Osteoblast (primary cell): ENCODE data around the gene TTC7B. TPM values are rescaled to one million over a fixed set of nuclear protein-coding genes. Genes with fewer than 3 reads are reported as not detected.

Source experiments
- DNase-seq: peaks from one replicate; pipeline ENCODE4 v3.0.0; 2011; ENCODE audit warnings: low spot score, mixed read lengths; ENCODE audit not compliant: insufficient read length; ENCODE audit errors: missing footprints
- H2AFZ ChIP-seq: 2 replicates; pipeline ENCODE4 v1.6.0; 2011; ENCODE audit warnings: mild to moderate bottlenecking, low read length
- H3K27ac ChIP-seq: 2 replicates; pipeline ENCODE4 v1.5.1; 2011; ENCODE audit warnings: mild to moderate bottlenecking, low read depth, low read length, moderate library complexity
- H3K27me3 ChIP-seq: 2 replicates; pipeline ENCODE4 v1.6.0; 2012; ENCODE audit warnings: mild to moderate bottlenecking, control low read depth, inconsistent platforms, low read length, moderate library complexity; ENCODE audit not compliant: insufficient read depth
- H3K36me3 ChIP-seq: 2 replicates; pipeline ENCODE4 v1.5.1; 2011; ENCODE audit warnings: mild to moderate bottlenecking, low read length, control low read depth, moderate library complexity; ENCODE audit not compliant: insufficient read depth
- H3K4me1 ChIP-seq: 2 replicates; pipeline ENCODE4 v1.5.1; 2011; ENCODE audit warnings: mild to moderate bottlenecking, low read length, control low read depth, moderate library complexity; ENCODE audit not compliant: insufficient read depth
- H3K4me2 ChIP-seq: 2 replicates; pipeline ENCODE4 v1.6.0; 2011; ENCODE audit warnings: mild to moderate bottlenecking, low read length; ENCODE audit not compliant: insufficient read depth
- H3K4me3 ChIP-seq: fragments of 200-600 bp; sonication (generic); 3 replicates; pipeline ENCODE4 v1.5.1; 2012; ENCODE audit warnings: mild to moderate bottlenecking, low read length, inconsistent platforms; ENCODE audit not compliant: insufficient read depth
- H3K79me2 ChIP-seq: 2 replicates; pipeline ENCODE4 v1.6.0; 2012; ENCODE audit warnings: mild to moderate bottlenecking, low read length, control low read depth, inconsistent platforms; ENCODE audit not compliant: insufficient read depth
- H3K9me3 ChIP-seq: 2 replicates; pipeline ENCODE4 v1.5.1; 2011; ENCODE audit warnings: low read depth, low read length, control low read depth
- H4K20me1 ChIP-seq: 2 replicates; pipeline ENCODE4 v1.6.0; 2012; ENCODE audit warnings: mild to moderate bottlenecking, low read length, control low read depth; ENCODE audit not compliant: insufficient read depth
- total RNA-seq: library from RNA; depleted of rRNA; stranded (reverse); fragments of >200 nt; gene quantifications from 2 replicates; pipeline ENCODE4 v1.2.3, GENCODE V29; 2012
- TF ChIP-seq, protein P1 (sequence below): IDR thresholded peaks from 2 replicates; pipeline ENCODE4 v1.5.1; 2011; ENCODE audit warnings: mild to moderate bottlenecking, low read depth, low read length, moderate library complexity; ENCODE audit errors: extremely low read depth

TTC7B gene
- total RNA-seq, 1 donor = 14.5 TPM

DNA sequence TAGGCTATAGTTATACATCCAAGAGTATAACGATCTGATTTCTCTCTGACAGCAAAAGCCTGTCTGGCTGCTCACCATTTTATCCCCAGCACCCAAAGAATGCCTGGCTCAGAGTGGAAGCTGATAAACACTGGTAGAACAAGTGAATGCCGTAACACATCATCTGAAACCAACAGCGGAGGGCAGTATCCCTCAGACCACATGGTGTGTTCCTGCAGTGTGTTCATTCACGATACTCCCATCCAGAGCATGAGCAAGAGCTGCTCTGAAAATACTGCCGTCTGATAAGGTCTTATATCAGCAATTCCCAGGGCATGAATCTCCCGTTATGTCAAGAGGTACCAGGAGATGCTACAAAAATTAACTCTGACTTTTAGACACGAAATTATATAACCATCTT, 95.9 kb downstream of the TTC7B start:
- Histone ChIP-seq H3K4me3 (no peak overlapping the region), H3K4me2 (no peak overlapping the region), H3K4me1 (peaks cover 5% of the 10 kb centered on the region), H3K79me2 (no peaks in the 10 kb centered on the region), H3K9me3 (no peaks in the 10 kb centered on the region), H3K27me3 (no peaks in the 10 kb centered on the region), H2AFZ (no peak overlapping the region), H4K20me1 (peaks cover 3% of the 10 kb centered on the region), H3K27ac (no peak overlapping the region), H3K36me3 (no peaks in the 10 kb centered on the region)
- DNase-seq = no peak
- TF ChIP-seq, protein P1, sequence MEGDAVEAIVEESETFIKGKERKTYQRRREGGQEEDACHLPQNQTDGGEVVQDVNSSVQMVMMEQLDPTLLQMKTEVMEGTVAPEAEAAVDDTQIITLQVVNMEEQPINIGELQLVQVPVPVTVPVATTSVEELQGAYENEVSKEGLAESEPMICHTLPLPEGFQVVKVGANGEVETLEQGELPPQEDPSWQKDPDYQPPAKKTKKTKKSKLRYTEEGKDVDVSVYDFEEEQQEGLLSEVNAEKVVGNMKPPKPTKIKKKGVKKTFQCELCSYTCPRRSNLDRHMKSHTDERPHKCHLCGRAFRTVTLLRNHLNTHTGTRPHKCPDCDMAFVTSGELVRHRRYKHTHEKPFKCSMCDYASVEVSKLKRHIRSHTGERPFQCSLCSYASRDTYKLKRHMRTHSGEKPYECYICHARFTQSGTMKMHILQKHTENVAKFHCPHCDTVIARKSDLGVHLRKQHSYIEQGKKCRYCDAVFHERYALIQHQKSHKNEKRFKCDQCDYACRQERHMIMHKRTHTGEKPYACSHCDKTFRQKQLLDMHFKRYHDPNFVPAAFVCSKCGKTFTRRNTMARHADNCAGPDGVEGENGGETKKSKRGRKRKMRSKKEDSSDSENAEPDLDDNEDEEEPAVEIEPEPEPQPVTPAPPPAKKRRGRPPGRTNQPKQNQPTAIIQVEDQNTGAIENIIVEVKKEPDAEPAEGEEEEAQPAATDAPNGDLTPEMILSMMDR = no peak

DNA sequence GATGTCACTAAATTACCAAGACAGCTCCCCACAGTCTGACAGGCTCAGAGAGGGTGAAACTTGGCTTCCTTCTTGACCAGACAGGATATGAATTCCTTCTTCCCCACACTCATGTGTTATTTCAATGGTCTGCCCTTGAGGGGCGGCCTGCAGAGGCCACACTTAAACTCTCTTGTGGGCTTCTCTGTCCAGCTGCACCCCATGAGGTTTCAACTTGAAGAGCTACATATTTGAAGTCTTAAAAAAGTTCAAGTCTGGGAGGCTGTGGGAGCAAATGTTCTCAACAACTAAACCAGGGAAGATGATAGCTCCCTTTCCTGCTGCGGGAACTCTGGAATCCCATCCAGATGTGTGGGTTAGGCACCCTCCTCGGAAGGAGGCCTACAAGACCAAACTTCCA, 98.3 kb downstream of the TTC7B start:
- peak; percentile 83 for DNase-seq
- H3K9me3 ChIP-seq = no peaks in the 10 kb centered on the region
- peaks cover 4% of the 10 kb centered on the region for H3K36me3 ChIP-seq
- H2AFZ ChIP-seq = no peak overlapping the region
- no peaks in the 10 kb centered on the region for H3K27me3 ChIP-seq
- no peak overlapping the region for H3K27ac ChIP-seq
- no peaks in the 10 kb centered on the region for H3K79me2 ChIP-seq
- no peak overlapping the region for H3K4me3 ChIP-seq
- TF ChIP-seq, protein P1 = no peak
- peaks cover 3% of the 10 kb centered on the region for H4K20me1 ChIP-seq
- H3K4me1 ChIP-seq = peaks cover 5% of the 10 kb centered on the region
- H3K4me2 ChIP-seq = no peak overlapping the region

DNA sequence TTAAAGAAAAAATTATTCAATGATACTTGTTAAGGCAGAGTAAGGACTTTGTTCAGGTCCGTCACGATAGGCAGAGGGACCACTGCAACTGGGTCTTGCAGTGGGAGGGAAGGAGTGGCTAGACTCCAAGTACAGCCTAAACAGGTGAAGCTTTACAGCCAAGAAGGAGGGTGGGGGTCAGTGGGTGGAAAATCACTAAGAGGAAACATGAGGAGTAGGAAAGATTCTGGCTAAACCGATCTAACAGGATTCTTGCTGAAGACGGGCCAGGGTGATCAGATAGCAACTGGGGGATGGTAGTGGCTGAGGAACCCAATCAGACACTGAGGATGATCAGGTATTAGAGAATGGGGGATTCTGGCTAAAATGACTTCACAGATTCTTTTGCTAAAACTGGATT, 100.2 kb downstream of the TTC7B start:
- Histone ChIP-seq H4K20me1 (peaks cover 3% of the 10 kb centered on the region), H3K79me2 (no peaks in the 10 kb centered on the region), H3K4me2 (no peak overlapping the region), H3K9me3 (no peaks in the 10 kb centered on the region), H3K36me3 (peaks cover 4% of the 10 kb centered on the region), H3K27me3 (no peaks in the 10 kb centered on the region), H3K4me3 (no peak overlapping the region), H3K4me1 (peaks cover 5% of the 10 kb centered on the region), H2AFZ (no peak overlapping the region), H3K27ac (no peak overlapping the region)
- TF ChIP-seq, protein P1 = no peak
- no peak for DNase-seq

DNA sequence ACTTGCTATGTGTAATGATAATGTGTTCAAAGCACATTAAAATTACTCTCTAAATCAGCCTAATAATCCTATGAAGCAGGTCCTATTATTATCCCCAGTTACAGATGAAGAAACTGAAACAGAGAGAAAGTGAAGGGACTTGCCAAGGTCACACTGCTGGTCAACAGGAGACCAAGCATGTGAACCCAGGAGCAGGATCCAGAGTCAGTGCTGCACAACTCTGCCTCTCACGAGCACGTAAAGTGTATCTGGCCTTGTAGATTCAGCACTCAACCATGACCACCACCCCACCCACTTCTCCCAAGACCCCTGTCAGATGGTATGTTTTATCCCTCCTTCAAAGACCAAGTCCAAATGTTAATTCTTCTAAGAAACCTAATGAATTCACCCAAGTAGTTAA, 100.7 kb downstream of the TTC7B start:
- Histone ChIP-seq H3K36me3 (peaks cover 4% of the 10 kb centered on the region), H3K27ac (no peak overlapping the region), H3K4me1 (peaks cover 5% of the 10 kb centered on the region), H3K4me2 (no peak overlapping the region), H3K4me3 (no peak overlapping the region), H3K27me3 (no peaks in the 10 kb centered on the region), H3K9me3 (no peaks in the 10 kb centered on the region), H3K79me2 (no peaks in the 10 kb centered on the region), H2AFZ (no peak overlapping the region), H4K20me1 (peaks cover 2% of the 10 kb centered on the region)
- no peak for DNase-seq
- TF ChIP-seq, protein P1 = no peak
